ENCODE results near the gene BBX. TPM values are rescaled to one million over a fixed set of nuclear protein-coding genes. Genes with fewer than 3 reads are reported as not detected.

BBX gene
- total and polyA plus RNA-seq, 2 of the 4 experiments (the other 2 are of a cell fraction), result 13.6 to 107 TPM

- no peak overlapping the region for H3K27ac ChIP-seq (ENCODE audit: insufficient read depth, low read length)
- no peaks in the 10 kb centered on the region for H3K27me3 ChIP-seq (ENCODE audit: control insufficient read depth, insufficient read depth, low read length)
- H4K20me1 ChIP-seq (ENCODE audit: insufficient read depth, low read length), result no peaks in the 10 kb centered on the region
- H3K9me3 ChIP-seq (ENCODE audit: control insufficient read depth, insufficient read depth, low read length), result no peaks in the 10 kb centered on the region
- ATAC-seq (ENCODE audit: low read depth), result no peak
- no peaks in the 10 kb centered on the region for H3K9me1 ChIP-seq (ENCODE audit: insufficient read depth, low read length)
- H3K18ac ChIP-seq (ENCODE audit: low read depth, low read length), result no peak overlapping the region
- TF ChIP-seq RAD21 (IDR thresholded peaks at IDR 0.05; ENCODE audit: low read length) (no peak), MAZ (IDR thresholded peaks at IDR 0.05; ENCODE audit: borderline replicate concordance, low read depth, low read length) (no peak), CTCF (conservative IDR thresholded peaks at IDR 0.05; ENCODE audit: low read depth, low read length) (no peak), BHLHE40 (IDR thresholded peaks at IDR 0.05; ENCODE audit: low read depth, low read length) (no peak), MAFK (IDR thresholded peaks at IDR 0.05; ENCODE audit: low read depth, low read length) (no peak), SMC3 (IDR thresholded peaks at IDR 0.05; ENCODE audit: low read depth, low read length) (no peak), USF2 (IDR thresholded peaks at IDR 0.05; ENCODE audit: low read depth, low read length) (no peak), RCOR1 (IDR thresholded peaks at IDR 0.05; ENCODE audit: insufficient replicate concordance, low read length) (no peak), CEBPB (IDR thresholded peaks at IDR 0.05; ENCODE audit: low read depth, low read length) (no peak), CHD1 (IDR thresholded peaks at IDR 0.05; ENCODE audit: low read depth, low read length) (no peak), FOS (IDR thresholded peaks at IDR 0.05; ENCODE audit: low read depth, low read length) (no peak), NFE2L2 (IDR thresholded peaks at IDR 0.05; ENCODE audit: low read depth, low read length) (no peak), ELK1 (IDR thresholded peaks at IDR 0.05; ENCODE audit: borderline replicate concordance, low read depth, low read length) (no peak)
- CTCF ChIA-PET, result interaction anchor here (0.7 kb wide), 1 partner anchor 68 kb away, joined by 3 read pairs; no protein-coding TSS in a partner anchor
- no peak overlapping the region for H2AK5ac ChIP-seq (ENCODE audit: low read depth, low read length)
- H2BK15ac ChIP-seq (ENCODE audit: low read depth, low read length), result no peak overlapping the region
- no peak overlapping the region for H2AFZ ChIP-seq (replicated peaks; ENCODE audit: low read length, poor library complexity)
- POLR2A ChIA-PET (ENCODE audit: unreplicated experiment), result no interaction called here
- no peak overlapping the region for H3K56ac ChIP-seq (ENCODE audit: extremely low read depth, insufficient read depth, low read length)
- H3K79me1 ChIP-seq (ENCODE audit: low read depth in 1 of 2, low read length in 2 of 2), result no peaks in the 10 kb centered on the region
- H3K23ac ChIP-seq (ENCODE audit: low read depth, low read length), result no peak overlapping the region
- intact Hi-C loops (cut with micrococcal nuclease), result loop anchor here (2.0 to 5.0 kb wide), 2 partner anchors 157 to 610 kb away; no protein-coding TSS in a partner anchor
- dilution Hi-C loops (cut with HindIII; ENCODE audit: low sequenced_read_pairs, unreplicated experiment), result no loop called here
- H2AK9ac ChIP-seq (replicated peaks; ENCODE audit: low read depth, low read length, poor library complexity), result no peak overlapping the region
- no peak overlapping the region for H4K5ac ChIP-seq (ENCODE audit: low read depth, low read length)
- H3K14ac ChIP-seq (replicated peaks; ENCODE audit: low read depth, low read length), result no peak overlapping the region
- H3K4me1 ChIP-seq (ENCODE audit: control insufficient read depth, insufficient read depth, low read length), result peaks cover 2% of the 10 kb centered on the region; the same call in 1 of the 2 replicates
- no peak overlapping the region for H3K4me3 ChIP-seq (ENCODE audit: insufficient read depth, low read depth, low read length)
- no peak overlapping the region for H2BK120ac ChIP-seq (ENCODE audit: low read depth, low read length)
- H3K4ac ChIP-seq (ENCODE audit: low read depth, low read length), result no peak overlapping the region
- H4K91ac ChIP-seq (ENCODE audit: insufficient read depth, low read depth, low read length), result no peak overlapping the region
- in situ Hi-C loops (cut with MboI; ENCODE audit: low sequenced_read_pairs), result no loop called here
- WGBS, 2 experiments (ENCODE audit: extremely low coverage in 2 of 2, insufficient read length in 1 of 2), result 70% methylated on average over 4 of the region's 8 CpGs; no CpG with 5 or more reads in 1 of the 2 experiments
- peak; percentile 32 for DNase-seq
- no peaks in the 10 kb centered on the region for H3K36me3 ChIP-seq (ENCODE audit: control insufficient read depth, insufficient read depth, low read length)
- no TSS peak for BruUV-seq (replicated peaks)
- H2BK20ac ChIP-seq (ENCODE audit: low read depth, low read length), result no peak overlapping the region
- no peak overlapping the region for H4K8ac ChIP-seq (ENCODE audit: low read depth in 2 of 2, low read length in 2 of 2)
- no peak overlapping the region for H2BK5ac ChIP-seq (ENCODE audit: low read depth, low read length, poor library complexity, severe bottlenecking)
- no peak overlapping the region for H3K9ac ChIP-seq (ENCODE audit: low read depth, low read length)
- no peak overlapping the region for H3K4me2 ChIP-seq (ENCODE audit: low read depth, low read length)
Measured at GRCh38 chr3:107847791-107848190, 325.0 kb downstream of the BBX start.

Measured in IMR-90 (cell line).